PC-9 (cell line): ENCODE data around the gene MRAP2. TPM values are rescaled to one million over a fixed set of nuclear protein-coding genes. Genes with fewer than 3 reads are reported as not detected.
"Not testable (repeated sequence)": the region's sequence is repeated elsewhere in the genome, so short reads cannot be mapped to it uniquely, and the experiment has no call there.

Source experiments
- BruUV-seq: library from RNA; stranded (reverse); fragments of 400-500 nt; replicated peaks from 2 replicates; lab custom pipeline; 2021; lab: Mats Ljungman, UMichigan
- CTCF ChIA-PET: fragments of 300-600 bp; sonication (Branson Sonifier 250); formaldehyde crosslinking; loops from one replicate; lab custom pipeline; 2022; ENCODE audit warnings: antibody characterized with exemption; lab: Charles Lee
- POLR2A ChIA-PET: fragments of 300-600 bp; sonication (Branson Sonifier 250); formaldehyde crosslinking; loops from one replicate; lab custom pipeline; 2022; ENCODE audit warnings: antibody characterized with exemption; ENCODE audit not compliant: unreplicated experiment; lab: Charles Lee
- DNase-seq, 2 experiments: peaks; one replicate each; pipeline versions ENCODE4 v3.0.0 to v3.0.0-alpha.2; 2015 to 2022; ENCODE audit warnings: mixed read lengths in 1 of 2
- H2AFZ ChIP-seq: fragments of 200-600 bp; sonication (generic); 2 replicates; pipeline ENCODE4 v1.8.1; 2017; ENCODE audit warnings: antibody characterized with exemption
- H3F3A ChIP-seq: fragments of 200-600 bp; sonication (generic); 2 replicates; pipeline ENCODE4 v1.8.1; 2017; ENCODE audit warnings: antibody characterized with exemption, mild to moderate bottlenecking, low read depth; ENCODE audit not compliant: insufficient read depth
- H3K27ac ChIP-seq: fragments of 200-600 bp; sonication (generic); 2 replicates; pipeline ENCODE4 v1.6.1; 2016; ENCODE audit warnings: mixed run types
- H3K27me3 ChIP-seq: fragments of 200-600 bp; sonication (generic); 2 replicates; pipeline ENCODE4 v1.6.1; 2016; ENCODE audit warnings: low read depth, mixed run types; ENCODE audit not compliant: insufficient read depth
- H3K36me3 ChIP-seq: fragments of 200-600 bp; sonication (generic); 2 replicates; pipeline ENCODE4 v1.6.1; 2016; ENCODE audit warnings: low read depth, mixed run types
- H3K4me1 ChIP-seq: fragments of 200-600 bp; sonication (generic); replicated peaks from 2 replicates; pipeline ENCODE4 v1.6.1; 2016; ENCODE audit warnings: mixed run types; ENCODE audit not compliant: insufficient read depth
- H3K4me2 ChIP-seq: fragments of 200-600 bp; sonication (generic); 2 replicates; pipeline ENCODE4 v1.6.1; 2017; ENCODE audit warnings: mixed run types
- H3K4me3 ChIP-seq: fragments of 200-600 bp; sonication (generic); 2 replicates; pipeline ENCODE4 v1.6.1; 2016; ENCODE audit warnings: mixed run types
- H3K79me2 ChIP-seq: fragments of 200-600 bp; sonication (generic); 2 replicates; pipeline ENCODE4 v1.6.1; 2017; ENCODE audit warnings: low read depth, mixed run types
- H3K9me2 ChIP-seq: fragments of 200-600 bp; sonication (generic); 2 replicates; pipeline ENCODE4 v1.8.1; 2017; ENCODE audit warnings: mild to moderate bottlenecking; ENCODE audit not compliant: insufficient read depth
- H3K9me3 ChIP-seq: fragments of 200-600 bp; sonication (generic); 2 replicates; pipeline ENCODE4 v1.8.1; 2016; ENCODE audit warnings: low read depth; ENCODE audit not compliant: insufficient read depth
- H4K20me1 ChIP-seq: fragments of 200-600 bp; sonication (generic); 2 replicates; pipeline ENCODE4 v1.8.1; 2017; ENCODE audit not compliant: insufficient read depth
- CTCF ChIP-seq: fragments of 200-600 bp; sonication (generic); conservative IDR thresholded peaks from 2 replicates; pipeline ENCODE4 v1.6.1; 2017; ENCODE audit warnings: mixed run types, antibody characterized with exemption, mild to moderate bottlenecking, moderate library complexity
- EZH2 ChIP-seq: fragments of 200-600 bp; sonication (generic); IDR thresholded peaks from 2 replicates; pipeline ENCODE4 v1.8.0; 2017; ENCODE audit warnings: antibody characterized with exemption, low read depth
- intact Hi-C: fragments of 100-400 bp; cut with micrococcal nuclease; formaldehyde crosslinking; loops from one replicate; pipeline ENCODE4 v1.10.0; 2022; ENCODE audit not compliant: unreplicated experiment
- total RNA-seq: library from RNA; stranded (reverse); gene quantifications from 2 replicates; pipeline ENCODE4 v1.2.3, GENCODE V29; 2021

Gene MRAP2
- total RNA-seq, 1 experiment from 2014 or later = not detected

GRCh38 chr6:84118191-84118590 lies 84.6 kb downstream of the MRAP2 start:
- H3K27me3 ChIP-seq = no peaks in the 10 kb centered on the region
- H3K4me1 ChIP-seq = no peaks in the 10 kb centered on the region
- POLR2A ChIA-PET = no interaction called here
- H4K20me1 ChIP-seq = no peaks in the 10 kb centered on the region
- H3K9me3 ChIP-seq = no peaks in the 10 kb centered on the region
- CTCF ChIA-PET = interaction anchor here (0.6 kb wide), 1 partner anchor 9 kb away, joined by 3 read pairs; no protein-coding TSS in a partner anchor
- H3K27ac ChIP-seq = no peak overlapping the region
- no peaks in the 10 kb centered on the region for H3F3A ChIP-seq
- no peaks in the 10 kb centered on the region for H3K36me3 ChIP-seq
- TF ChIP-seq EZH2 = no peak
- no peak for TF ChIP-seq CTCF
- H3K4me3 ChIP-seq = no peak overlapping the region
- no peaks in the 10 kb centered on the region for H3K79me2 ChIP-seq
- intact Hi-C loops = no loop called here
- H3K4me2 ChIP-seq = no peak overlapping the region
- no peak for DNase-seq
- no peak overlapping the region for H2AFZ ChIP-seq
- no TSS peak for BruUV-seq
- no peaks in the 10 kb centered on the region for H3K9me2 ChIP-seq

- H3K27me3 ChIP-seq = no peaks in the 10 kb centered on the region
- H3K79me2 ChIP-seq = no peaks in the 10 kb centered on the region
- H4K20me1 ChIP-seq = no peaks in the 10 kb centered on the region
- H2AFZ ChIP-seq = no peak overlapping the region
- BruUV-seq = no TSS peak
- no peaks in the 10 kb centered on the region for H3F3A ChIP-seq
- no peak overlapping the region for H3K4me2 ChIP-seq
- DNase-seq = no peak
- intact Hi-C loops = no loop called here
- H3K4me1 ChIP-seq = no peaks in the 10 kb centered on the region
- no peaks in the 10 kb centered on the region for H3K9me3 ChIP-seq
- CTCF ChIA-PET = no interaction called here
- POLR2A ChIA-PET = no interaction called here
- no peak for TF ChIP-seq EZH2
- no peak overlapping the region for H3K4me3 ChIP-seq
- H3K9me2 ChIP-seq = no peaks in the 10 kb centered on the region
- no peaks in the 10 kb centered on the region for H3K36me3 ChIP-seq
- no peak overlapping the region for H3K27ac ChIP-seq
Measured at GRCh38 chr6:84119277-84119676, 85.7 kb downstream of the MRAP2 start.

GRCh38 chr6:84123186-84123585 lies 89.6 kb downstream of the MRAP2 start:
- Histone ChIP-seq H3F3A (no peaks in the 10 kb centered on the region), H3K9me2 (no peaks in the 10 kb centered on the region), H3K79me2 (no peaks in the 10 kb centered on the region), H3K36me3 (no peaks in the 10 kb centered on the region), H4K20me1 (no peaks in the 10 kb centered on the region), H3K4me2 (no peak overlapping the region), H3K9me3 (no peaks in the 10 kb centered on the region), H3K27ac (no peak overlapping the region), H2AFZ (no peak overlapping the region), H3K4me3 (no peak overlapping the region), H3K4me1 (no peaks in the 10 kb centered on the region), H3K27me3 (no peaks in the 10 kb centered on the region)
- CTCF ChIA-PET = no interaction called here
- TF ChIP-seq CTCF (no peak), EZH2 (no peak)
- DNase-seq = no peak
- POLR2A ChIA-PET = no interaction called here
- BruUV-seq = no TSS peak
- intact Hi-C loops = no loop called here

- not testable (repeated sequence) for BruUV-seq
Measured at GRCh38 chr6:84129588-84129987, 96.0 kb downstream of the MRAP2 start.

GRCh38 chr6:84133385-84133784 lies 99.8 kb downstream of the MRAP2 start:
- H4K20me1 ChIP-seq, H3K4me2 ChIP-seq, intact Hi-C loops: not testable (repeated sequence)

More at GRCh38 chr6:84129588-84129987, 96.0 kb downstream of the MRAP2 start:
- H3F3A ChIP-seq, H3K4me1 ChIP-seq, H3K4me3 ChIP-seq, H3K79me2 ChIP-seq, H3K36me3 ChIP-seq, H3K4me2 ChIP-seq, H3K27ac ChIP-seq, intact Hi-C loops, CTCF ChIA-PET, DNase-seq, POLR2A ChIA-PET, H3K9me3 ChIP-seq, H3K9me2 ChIP-seq, H3K27me3 ChIP-seq, H4K20me1 ChIP-seq, H2AFZ ChIP-seq: not testable (repeated sequence)

More at GRCh38 chr6:84133385-84133784, 99.8 kb downstream of the MRAP2 start:
- H3K4me1 ChIP-seq, H3K9me2 ChIP-seq, CTCF ChIA-PET, H2AFZ ChIP-seq, H3K27me3 ChIP-seq, DNase-seq, H3K36me3 ChIP-seq, H3F3A ChIP-seq, H3K79me2 ChIP-seq, POLR2A ChIA-PET, H3K4me3 ChIP-seq, H3K9me3 ChIP-seq, H3K27ac ChIP-seq, BruUV-seq: not testable (repeated sequence)
